GM21515 (cell line): ENCODE measurements around the gene NUMBL.
"Not testable (repeated sequence)": the region's sequence is repeated elsewhere in the genome, so short reads cannot be mapped to it uniquely, and the experiment has no call there.

Experiments
- ATAC-seq: cut with Tn5 transposase; IDR thresholded peaks from one replicate; pipeline ENCODE4 v1.9.1; 2021; ENCODE audit not compliant: unreplicated experiment

Gene NUMBL

DNA sequence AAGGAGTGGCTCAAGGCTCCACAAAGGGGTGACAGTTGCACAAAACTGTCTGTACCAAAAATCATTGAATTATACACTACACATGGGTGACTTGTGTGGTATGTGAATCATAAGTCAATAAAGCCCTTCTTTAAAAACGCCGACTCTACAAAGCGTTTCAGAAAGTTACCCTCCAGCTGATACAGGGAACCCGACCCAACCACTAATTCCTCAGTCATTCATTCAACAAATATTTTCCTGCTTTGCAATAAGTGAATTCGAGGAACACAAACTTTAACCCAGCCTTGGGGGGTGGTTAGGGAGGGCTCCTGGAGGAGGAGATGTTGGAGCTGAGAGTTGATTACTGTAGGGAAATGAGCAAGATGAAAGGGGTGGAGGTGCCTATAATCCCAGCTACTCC is 57.2 kb downstream of the NUMBL start:
- no peak for ATAC-seq

DNA sequence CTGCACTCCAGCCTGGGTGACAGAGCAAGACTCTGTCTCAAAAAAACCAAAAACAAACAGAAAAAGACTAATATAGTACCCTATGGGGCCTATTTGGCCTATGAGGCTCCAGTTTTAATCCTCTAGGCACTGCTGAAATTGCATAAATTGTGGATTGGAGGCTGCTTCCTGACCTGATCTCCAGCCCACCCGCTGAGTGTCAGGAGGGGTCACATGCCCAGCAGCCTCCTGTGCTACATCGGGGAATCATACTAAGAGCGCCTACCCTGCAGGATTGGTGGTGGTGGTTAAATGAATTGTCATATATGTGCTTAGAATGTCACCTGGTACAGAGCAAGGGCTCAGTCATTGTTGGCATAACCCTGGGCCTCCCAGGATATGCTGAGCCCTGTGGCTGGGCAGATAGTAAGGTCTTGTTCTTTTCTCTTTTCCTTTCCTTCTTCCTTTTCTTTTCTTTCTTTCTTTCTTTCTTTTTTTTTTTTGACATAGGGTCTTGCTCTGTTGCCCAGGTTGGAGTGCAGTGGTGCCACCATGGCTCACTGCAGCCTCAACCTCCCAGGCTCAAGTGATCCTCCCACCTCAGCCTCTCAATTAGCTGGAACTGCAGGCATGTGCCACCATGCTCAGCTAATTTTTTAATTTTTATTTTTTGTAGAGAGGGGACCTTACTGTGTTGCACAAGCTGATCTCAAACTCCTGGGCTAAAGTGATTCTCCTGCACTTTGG is 58.0 kb downstream of the NUMBL start:
- ATAC-seq, result no peak

DNA sequence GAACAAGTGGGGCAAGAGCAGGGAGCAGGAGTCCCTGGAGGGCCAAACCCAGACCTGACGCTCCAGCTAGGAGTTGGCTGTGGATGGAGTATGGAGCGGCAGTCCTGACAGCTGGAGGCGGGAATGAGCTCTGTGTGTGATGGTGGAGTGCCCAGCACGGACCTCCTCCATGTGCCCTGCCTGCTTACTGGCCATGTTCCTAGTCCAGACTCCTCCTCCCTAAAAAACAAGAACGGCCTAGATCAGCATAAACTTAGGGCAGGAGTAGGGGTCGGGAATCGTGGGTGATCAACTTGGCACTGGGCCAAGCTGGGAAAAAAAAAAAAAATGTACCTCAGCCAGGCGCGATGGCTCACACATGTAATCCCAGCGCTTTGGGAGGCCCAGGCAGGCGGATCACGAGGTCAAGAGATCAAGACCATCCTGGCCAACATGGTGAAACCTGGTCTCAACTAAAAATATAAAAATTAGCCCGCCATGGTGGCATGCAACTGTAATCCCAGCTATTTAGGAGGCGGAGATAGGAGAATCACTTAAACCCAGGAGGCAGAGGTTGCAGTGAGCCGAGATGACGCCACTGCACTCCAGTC is 59.8 kb downstream of the NUMBL start:
- no peak for ATAC-seq

DNA sequence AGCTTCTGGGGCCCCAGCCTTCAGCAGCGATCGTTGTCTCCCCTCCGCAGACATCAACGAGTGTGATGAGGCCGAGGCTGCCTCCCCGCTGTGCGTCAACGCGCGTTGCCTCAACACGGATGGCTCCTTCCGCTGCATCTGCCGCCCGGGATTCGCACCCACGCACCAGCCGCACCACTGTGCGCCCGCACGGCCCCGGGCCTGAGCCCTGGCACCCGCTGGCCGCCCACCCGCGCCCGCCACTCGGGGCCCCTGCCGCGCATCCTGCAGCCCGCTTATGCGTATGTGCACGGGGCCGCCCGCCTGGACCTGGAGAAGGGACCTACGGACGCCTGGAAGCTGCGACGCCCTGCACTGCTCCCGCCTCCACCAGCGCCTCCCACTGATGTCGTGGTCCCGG is 61.1 kb downstream of the NUMBL start:
- no peak for ATAC-seq

DNA sequence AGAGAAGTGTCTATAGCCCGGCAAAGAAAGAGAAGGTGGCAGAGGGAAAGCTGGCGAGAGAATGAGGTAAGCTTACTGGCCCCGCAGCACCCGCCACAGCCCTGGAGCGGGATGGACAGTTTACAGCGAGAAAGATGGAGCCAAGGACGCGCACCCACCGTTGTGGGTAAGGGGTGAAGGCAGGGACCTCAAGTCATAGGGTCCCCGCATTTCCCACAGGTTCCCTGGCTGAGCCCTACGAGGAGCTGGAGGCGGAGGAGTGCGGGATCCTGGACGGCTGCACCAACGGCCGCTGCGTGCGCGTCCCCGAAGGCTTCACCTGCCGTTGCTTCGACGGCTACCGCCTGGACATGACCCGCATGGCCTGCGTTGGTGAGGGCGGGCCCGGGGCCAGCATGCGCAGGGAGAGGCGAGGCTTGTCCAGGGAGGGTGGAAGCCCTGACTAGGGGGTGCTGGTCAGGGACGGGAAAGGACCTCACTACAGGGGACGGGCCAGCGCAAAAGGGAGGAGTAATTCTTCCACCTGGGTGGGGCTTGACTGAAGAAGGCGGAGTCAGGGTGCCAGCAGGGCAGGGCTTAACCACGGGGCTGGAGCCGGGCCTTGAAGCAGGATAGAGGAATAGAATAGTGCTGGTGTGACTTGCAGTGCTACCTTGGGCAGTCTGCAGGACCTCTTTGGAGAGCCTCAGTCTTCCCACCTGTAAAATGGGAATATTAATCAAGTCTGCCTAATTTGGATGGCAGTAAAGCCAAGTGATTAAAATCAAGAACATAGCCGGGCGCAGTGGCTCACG is 62.8 kb downstream of the NUMBL start:
- ATAC-seq, result no peak

DNA sequence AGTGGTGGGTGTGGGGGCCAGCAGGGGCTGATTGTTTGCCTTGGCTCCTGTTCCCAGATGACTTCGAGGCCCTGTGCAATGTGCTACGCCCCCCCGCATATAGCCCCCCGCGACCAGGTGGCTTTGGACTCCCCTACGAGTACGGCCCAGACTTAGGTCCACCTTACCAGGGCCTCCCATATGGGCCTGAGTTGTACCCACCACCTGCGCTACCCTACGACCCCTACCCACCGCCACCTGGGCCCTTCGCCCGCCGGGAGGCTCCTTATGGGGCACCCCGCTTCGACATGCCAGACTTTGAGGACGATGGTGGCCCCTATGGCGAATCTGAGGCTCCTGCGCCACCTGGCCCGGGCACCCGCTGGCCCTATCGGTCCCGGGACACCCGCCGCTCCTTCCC is 63.5 kb downstream of the NUMBL start:
- no peak for ATAC-seq

DNA sequence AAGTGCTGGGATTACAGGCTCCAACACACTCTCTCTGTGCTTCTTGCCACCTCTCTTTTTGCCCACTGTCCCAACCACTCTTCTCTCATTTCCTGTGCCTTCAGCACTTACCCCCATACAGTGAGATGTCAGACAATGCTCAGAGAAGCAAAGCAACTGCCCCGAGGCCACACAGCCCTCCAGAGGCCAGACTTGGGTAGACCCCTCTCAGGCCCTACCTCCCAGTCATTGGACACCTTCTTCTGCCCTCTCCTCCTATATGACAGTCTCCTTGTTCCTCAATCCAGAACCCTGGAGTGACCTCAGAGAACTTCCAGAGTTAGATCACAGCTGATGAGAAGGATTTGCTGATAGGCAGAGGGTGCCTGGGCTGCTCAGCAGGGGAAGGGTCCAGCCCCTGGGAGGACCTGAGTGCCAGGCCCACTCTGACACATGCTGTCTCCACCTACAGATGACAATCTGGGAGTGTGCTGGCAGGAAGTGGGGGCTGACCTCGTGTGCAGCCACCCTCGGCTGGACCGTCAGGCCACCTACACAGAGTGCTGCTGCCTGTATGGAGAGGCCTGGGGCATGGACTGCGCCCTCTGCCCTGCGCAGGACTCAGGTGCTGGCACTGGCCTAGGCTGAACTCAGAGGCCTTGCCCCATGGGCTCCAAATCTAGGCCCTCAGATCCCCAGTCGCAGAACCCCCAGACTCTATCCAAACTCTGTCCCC is 64.9 kb downstream of the NUMBL start:
- no peak for ATAC-seq

DNA sequence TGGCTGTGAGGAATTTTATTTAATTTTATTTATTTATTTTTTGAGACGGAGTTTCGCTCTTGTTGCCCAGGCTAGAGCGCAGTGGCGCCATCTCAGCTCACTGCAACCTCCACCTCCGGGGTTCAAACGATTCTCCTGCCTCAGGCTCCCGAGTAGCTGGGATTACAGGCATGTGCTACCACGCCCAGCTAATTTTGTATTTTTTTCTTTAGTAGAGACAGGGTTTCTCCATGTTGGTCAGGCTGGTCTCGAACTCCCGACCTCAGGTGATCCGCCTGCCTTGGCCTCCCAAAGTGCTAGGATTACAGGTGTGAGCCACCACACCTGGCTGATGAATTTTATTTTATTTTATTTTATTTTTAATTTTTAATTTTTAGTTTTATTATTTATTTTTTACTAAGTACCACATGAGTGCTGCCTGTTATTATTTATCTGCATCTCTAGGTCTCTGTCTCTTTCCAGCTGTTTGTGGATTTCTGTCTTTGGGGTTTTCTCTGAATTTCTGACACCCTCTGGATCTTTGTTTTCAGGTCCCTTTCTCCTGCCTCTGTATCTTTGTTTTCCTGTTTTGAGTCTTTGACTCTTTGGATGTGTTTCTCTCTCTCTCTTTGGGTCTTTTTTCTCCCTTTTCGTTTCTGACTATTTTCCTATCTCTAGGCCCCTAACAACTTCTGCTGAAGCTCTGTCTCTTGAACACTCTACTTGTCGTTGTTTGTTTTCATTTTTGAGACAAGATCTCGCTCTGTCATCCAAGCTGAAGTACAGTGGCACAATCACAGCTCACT is 65.9 kb downstream of the NUMBL start:
- ATAC-seq, result not testable (repeated sequence)

DNA sequence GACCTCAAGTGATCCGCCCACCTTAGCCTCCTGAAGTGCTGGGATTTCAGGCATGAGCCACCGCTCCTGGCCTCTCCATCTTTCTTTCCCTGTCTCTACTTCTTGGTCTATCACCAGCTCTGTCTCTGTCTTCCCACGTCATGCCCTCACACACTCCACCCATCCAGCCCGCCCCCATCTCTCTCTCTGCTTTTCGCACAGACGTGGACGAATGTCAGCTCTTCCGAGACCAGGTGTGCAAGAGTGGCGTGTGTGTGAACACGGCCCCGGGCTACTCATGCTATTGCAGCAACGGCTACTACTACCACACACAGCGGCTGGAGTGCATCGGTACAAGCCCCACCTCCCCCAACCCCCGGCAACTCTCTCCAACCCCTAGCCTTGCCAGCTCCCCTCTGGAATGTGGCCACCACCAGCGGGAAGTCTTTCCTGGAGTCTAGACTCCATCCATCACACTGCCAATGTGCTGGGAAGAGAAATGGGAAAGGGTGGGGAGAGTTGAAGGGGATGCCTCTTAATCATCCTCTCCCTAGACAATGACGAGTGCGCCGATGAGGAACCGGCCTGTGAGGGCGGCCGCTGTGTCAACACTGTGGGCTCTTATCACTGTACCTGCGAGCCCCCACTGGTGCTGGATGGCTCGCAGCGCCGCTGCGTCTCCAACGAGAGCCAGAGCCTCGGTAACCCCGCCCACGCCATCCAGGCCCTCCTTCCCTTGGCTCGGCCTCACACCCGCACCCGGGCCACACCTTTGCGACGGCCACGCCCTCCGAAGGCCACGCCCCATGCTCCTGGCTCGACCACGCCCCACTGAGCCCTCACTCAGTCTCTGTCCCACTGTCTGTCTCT is 66.8 kb downstream of the NUMBL start:
- ATAC-seq, result no peak

DNA sequence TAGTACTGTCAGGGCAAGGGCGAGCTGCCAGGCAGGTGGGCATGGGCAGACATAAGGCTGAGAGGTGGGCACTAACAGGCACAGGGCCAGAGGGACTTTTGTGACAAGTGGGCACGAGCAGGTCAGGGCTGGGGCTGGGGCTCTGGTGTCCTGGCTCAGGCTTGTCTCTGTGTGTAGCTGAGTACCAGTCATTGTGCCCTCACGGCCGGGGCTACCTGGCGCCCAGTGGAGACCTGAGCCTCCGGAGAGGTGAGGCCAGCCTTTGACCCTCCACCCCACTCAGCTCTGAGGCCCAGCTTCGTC is 67.7 kb downstream of the NUMBL start:
- ATAC-seq, result no peak

DNA sequence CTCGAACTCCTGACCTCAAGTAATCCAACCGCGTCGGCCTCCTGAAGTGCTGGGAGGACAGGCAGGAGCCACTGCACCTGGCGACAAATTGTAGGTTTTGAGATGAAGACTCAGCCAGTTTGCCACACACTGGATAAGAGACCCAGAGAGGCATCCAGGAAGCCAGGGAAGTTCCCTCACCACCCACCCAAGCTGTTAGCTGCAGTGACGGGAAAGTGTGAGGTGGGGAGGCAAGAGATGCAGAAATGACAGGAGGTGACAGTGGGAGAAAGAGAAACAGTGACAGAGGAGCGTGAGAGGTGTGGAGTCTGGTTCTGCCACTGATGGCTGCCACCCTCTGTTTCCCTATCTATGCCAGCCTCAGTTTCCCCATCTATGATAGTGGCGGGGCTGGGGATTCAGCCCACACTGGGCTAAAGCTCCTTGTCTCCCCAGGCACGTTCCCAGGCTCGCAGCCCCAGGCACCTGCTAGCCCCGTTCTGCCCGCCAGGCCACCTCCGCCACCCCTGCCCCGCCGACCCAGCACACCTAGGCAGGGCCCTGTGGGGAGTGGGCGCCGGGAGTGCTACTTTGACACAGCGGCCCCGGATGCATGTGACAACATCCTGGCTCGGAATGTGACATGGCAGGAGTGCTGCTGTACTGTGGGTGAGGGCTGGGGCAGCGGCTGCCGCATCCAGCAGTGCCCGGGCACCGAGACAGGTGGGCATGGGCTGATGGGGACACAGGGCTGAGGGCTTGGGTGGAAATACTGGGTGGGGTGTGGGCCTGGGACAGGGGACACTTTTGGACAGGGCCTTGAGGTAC is 68.3 kb downstream of the NUMBL start:
- ATAC-seq, result no peak

DNA sequence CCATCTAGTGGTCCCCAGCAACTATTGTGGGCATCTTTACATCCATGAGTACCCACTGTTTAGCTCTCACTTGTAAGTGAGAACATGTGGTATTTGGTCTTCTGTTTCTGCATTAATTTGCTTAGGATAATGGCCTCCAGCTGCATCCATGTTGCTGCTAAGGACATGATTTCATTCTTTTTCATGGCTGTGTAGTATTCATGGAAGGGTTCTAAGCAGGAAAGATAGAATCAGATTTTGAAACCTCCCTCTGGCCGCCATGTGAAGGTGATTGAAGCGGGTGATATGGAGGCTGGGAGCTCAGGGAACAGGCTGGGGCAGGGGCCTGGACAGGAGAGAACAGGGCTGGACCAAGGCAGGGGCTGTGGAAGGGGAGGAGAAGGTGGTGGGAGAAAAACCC is 69.2 kb downstream of the NUMBL start:
- ATAC-seq, result no peak

DNA sequence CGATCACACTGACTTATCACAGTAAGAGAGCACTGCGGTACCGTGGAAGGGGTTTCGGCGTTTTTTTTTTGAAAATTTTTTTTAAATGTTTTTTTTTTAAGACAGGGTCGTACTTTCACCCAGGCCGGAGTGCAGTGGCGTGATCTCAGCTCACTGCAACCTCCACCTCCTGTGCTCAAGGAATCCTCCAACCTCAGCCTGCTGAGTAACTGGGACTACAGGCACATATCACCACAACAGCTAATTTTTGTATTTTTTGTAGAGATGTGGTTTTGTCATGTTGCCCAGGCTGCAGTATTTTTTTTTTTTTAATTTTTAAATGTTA is 70.3 kb downstream of the NUMBL start:
- ATAC-seq, result no peak

DNA sequence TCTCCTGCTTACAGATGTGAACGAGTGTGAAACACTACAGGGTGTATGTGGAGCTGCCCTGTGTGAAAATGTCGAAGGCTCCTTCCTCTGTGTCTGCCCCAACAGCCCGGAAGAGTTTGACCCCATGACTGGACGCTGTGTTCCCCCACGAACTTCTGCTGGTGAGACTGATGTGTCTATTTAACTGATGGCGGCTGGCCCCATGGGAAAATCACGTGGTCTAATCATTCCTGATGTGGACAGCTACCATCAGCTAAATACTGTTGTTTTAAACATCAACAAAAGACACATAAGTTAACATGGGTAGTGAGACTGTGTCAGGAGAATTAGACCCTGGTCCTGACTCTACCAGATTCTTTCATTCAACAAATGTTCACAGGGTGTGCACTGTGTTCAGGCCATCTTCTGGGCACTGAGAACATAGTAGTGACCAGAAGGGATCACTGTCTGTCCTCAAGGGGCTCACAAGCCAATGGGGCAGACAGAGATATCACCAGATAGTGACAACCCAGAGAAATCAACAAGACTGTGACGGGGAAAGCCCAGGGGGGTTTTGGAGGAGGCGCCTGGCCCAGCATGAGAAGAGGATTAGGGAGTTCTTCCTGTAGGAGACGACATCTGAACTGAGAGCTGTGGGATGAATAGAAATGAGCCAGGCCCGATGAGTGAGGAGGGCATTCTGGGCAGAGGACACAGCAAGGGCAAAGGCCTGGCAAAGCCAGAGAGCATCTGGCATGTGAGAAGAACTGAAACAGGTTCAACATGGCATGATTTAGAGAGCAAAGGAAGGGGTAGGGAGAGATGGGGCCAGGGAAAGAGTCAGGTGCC is 70.9 kb downstream of the NUMBL start:
- ATAC-seq, result no peak

DNA sequence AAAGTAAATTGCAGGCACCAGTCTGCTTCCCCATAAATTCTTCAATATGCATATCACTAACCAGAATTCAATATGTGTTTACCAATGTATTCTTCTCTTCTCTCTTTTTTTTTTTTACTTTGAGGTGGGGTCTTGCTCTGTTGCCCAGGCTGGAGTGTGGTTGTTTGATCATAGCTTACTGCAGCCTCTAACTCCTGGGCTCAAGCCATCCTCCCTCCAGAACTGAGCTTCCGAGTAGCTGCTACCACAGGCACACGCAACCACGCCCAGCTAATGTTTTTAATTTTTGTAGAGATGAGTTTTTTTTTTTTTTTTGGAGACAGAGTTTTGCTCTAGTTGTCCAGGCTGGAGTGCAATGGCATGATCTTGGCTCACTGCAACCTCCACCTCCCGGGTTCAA is 72.5 kb downstream of the NUMBL start:
- ATAC-seq, result no peak

DNA sequence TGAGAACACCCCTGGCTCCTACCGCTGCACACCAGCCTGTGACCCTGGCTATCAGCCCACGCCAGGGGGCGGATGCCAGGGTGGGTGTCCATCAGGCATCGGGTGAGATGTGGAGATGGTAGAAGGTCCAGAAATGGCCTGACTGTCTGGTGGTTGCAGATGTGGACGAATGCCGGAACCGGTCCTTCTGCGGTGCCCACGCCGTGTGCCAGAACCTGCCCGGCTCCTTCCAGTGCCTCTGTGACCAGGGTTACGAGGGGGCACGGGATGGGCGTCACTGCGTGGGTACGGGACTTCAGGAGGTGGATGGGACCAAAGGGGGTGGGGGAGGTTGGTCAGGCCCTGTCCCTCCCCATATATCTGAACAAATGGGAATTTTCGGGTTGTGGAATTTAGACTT is 73.5 kb downstream of the NUMBL start:
- ATAC-seq, result no peak

DNA sequence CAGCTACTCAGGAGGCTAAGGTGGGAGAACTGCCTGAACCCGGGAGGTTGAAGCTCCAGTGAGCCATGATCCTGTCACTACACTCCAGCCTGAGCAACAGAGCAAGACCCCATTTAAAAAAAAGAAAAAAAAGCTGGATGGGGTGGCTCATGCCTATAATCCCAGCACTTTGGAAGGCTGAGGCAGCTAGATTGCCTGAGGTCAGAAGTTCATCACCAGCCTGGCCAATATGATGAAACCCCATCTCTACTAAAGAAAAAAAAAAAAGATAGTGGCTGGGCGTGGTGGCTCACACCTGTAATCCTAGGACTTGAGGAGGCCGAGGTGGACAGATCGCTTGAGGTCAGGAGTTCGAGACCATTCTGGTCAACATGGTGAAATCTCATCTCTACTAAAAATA is 74.3 kb downstream of the NUMBL start:
- no peak for ATAC-seq
